Measurements from ENCODE around the gene FLCN. TPM values are rescaled to one million over a fixed set of nuclear protein-coding genes. Genes with fewer than 3 reads are reported as not detected.

The FLCN gene
- total RNA-seq, 1 experiment from 2014 or later, result 38.8 TPM

GRCh38 chr17:17167986-17168385 lies 69.0 kb downstream of the FLCN start:
- BruUV-seq (replicated peaks), result no TSS peak
- H3K36me3 ChIP-seq (ENCODE audit: low read depth), result peaks cover 57% of the 10 kb centered on the region
- ChIA-PET CTCF (no interaction called here), POLR2A (ENCODE audit: unreplicated experiment) (no interaction called here)
- no peak overlapping the region for H3K27ac ChIP-seq
- peaks cover 55% of the 10 kb centered on the region for H3F3A ChIP-seq (ENCODE audit: insufficient read depth, low read depth)
- no peak for DNase-seq
- intact Hi-C loops (cut with micrococcal nuclease; ENCODE audit: unreplicated experiment), result no loop called here
- H4K20me1 ChIP-seq (ENCODE audit: insufficient read depth), result peaks cover 71% of the 10 kb centered on the region
- no peaks in the 10 kb centered on the region for H3K9me3 ChIP-seq (ENCODE audit: insufficient read depth, low read depth)
- H3K79me2 ChIP-seq (ENCODE audit: low read depth), result 0 out of 2 replicates have a peak, but pooled peaks cover 5% of the 10 kb centered on the region
- no peak for TF ChIP-seq CTCF (conservative IDR thresholded peaks at IDR 0.05)
- no peak for TF ChIP-seq EZH2 (IDR thresholded peaks at IDR 0.05; ENCODE audit: low read depth)
- H3K4me3 ChIP-seq, result no peak overlapping the region
- no peaks in the 10 kb centered on the region for H3K9me2 ChIP-seq (ENCODE audit: insufficient read depth)
- H3K27me3 ChIP-seq (ENCODE audit: insufficient read depth, low read depth), result no peaks in the 10 kb centered on the region
- H2AFZ ChIP-seq, result no peak overlapping the region
- no peak overlapping the region for H3K4me2 ChIP-seq
- no peaks in the 10 kb centered on the region for H3K4me1 ChIP-seq (replicated peaks; ENCODE audit: insufficient read depth)

- no TSS peak for BruUV-seq (replicated peaks)
- intact Hi-C loops (cut with micrococcal nuclease; ENCODE audit: unreplicated experiment), result no loop called here
- POLR2A ChIA-PET (ENCODE audit: unreplicated experiment), result interaction anchor here (0.6 kb wide), 1 partner anchor 17 kb away, joined by 4 read pairs; no protein-coding TSS in a partner anchor
- H3K4me1 ChIP-seq (replicated peaks; ENCODE audit: insufficient read depth), result no peaks in the 10 kb centered on the region
- H3K79me2 ChIP-seq (ENCODE audit: low read depth), result 0 out of 2 replicates have a peak, but pooled peaks cover 5% of the 10 kb centered on the region
- H3K36me3 ChIP-seq (ENCODE audit: low read depth), result peaks cover 60% of the 10 kb centered on the region
- H3K27ac ChIP-seq, result no peak overlapping the region
- H3K9me2 ChIP-seq (ENCODE audit: insufficient read depth), result no peaks in the 10 kb centered on the region
- peaks cover 57% of the 10 kb centered on the region for H3F3A ChIP-seq (ENCODE audit: insufficient read depth, low read depth)
- CTCF ChIA-PET, result no interaction called here
- TF ChIP-seq EZH2 (IDR thresholded peaks at IDR 0.05; ENCODE audit: low read depth), result no peak
- TF ChIP-seq CTCF (conservative IDR thresholded peaks at IDR 0.05), result no peak
- no peak overlapping the region for H3K4me2 ChIP-seq
- H3K27me3 ChIP-seq (ENCODE audit: insufficient read depth, low read depth), result no peaks in the 10 kb centered on the region
- H3K4me3 ChIP-seq, result no peak overlapping the region
- H3K9me3 ChIP-seq (ENCODE audit: insufficient read depth, low read depth), result no peaks in the 10 kb centered on the region
- H4K20me1 ChIP-seq (ENCODE audit: insufficient read depth), result peaks cover 71% of the 10 kb centered on the region
- no peak for DNase-seq
- H2AFZ ChIP-seq, result no peak overlapping the region
Measured at GRCh38 chr17:17167356-17167755, 69.6 kb downstream of the FLCN start.

GRCh38 chr17:17166446-17166845 lies 70.5 kb downstream of the FLCN start:
- CTCF ChIA-PET, result no interaction called here
- Histone ChIP-seq H3K4me2 (no peak overlapping the region), H2AFZ (no peak overlapping the region), H3F3A (ENCODE audit: insufficient read depth, low read depth) (peaks cover 56% of the 10 kb centered on the region), H3K79me2 (ENCODE audit: low read depth) (0 out of 2 replicates have a peak, but pooled peaks cover 5% of the 10 kb centered on the region), H3K9me3 (ENCODE audit: insufficient read depth, low read depth) (no peaks in the 10 kb centered on the region), H3K9me2 (ENCODE audit: insufficient read depth) (no peaks in the 10 kb centered on the region), H3K4me1 (replicated peaks; ENCODE audit: insufficient read depth) (no peaks in the 10 kb centered on the region), H3K4me3 (no peak overlapping the region), H3K27ac (no peak overlapping the region), H3K27me3 (ENCODE audit: insufficient read depth, low read depth) (no peaks in the 10 kb centered on the region), H3K36me3 (ENCODE audit: low read depth) (peaks cover 61% of the 10 kb centered on the region), H4K20me1 (ENCODE audit: insufficient read depth) (peaks cover 74% of the 10 kb centered on the region)
- POLR2A ChIA-PET (ENCODE audit: unreplicated experiment), result no interaction called here
- DNase-seq, result no peak
- BruUV-seq (replicated peaks), result no TSS peak
- TF ChIP-seq CTCF (conservative IDR thresholded peaks at IDR 0.05) (no peak), EZH2 (IDR thresholded peaks at IDR 0.05; ENCODE audit: low read depth) (no peak)
- intact Hi-C loops (cut with micrococcal nuclease; ENCODE audit: unreplicated experiment), result no loop called here

Measured in PC-9 (cell line).